Ovary (tissue), 9 donors: Measurements from ENCODE around the gene NR3C2. TPM values are rescaled to one million over a fixed set of nuclear protein-coding genes. Genes with fewer than 3 reads are reported as not detected.

Experiments used
- DNase-seq, 5 donors: peaks; one replicate each; pipeline ENCODE4 v3.0.0-alpha.2; 2019 to 2020
- H3K27ac ChIP-seq, 2 donors: fragments of 200-600 bp; one replicate each; pipeline versions ENCODE4 v1.5.1 to v1.8.0; 2019 to 2022
- H3K27me3 ChIP-seq: fragments of 200-600 bp; one replicate; pipeline ENCODE4 v1.8.0; 2022
- H3K36me3 ChIP-seq: fragments of 200-600 bp; sonication (generic); one replicate; pipeline ENCODE4 v1.5.1; 2019
- H3K4me1 ChIP-seq: one replicate; pipeline ENCODE4 v1.8.1; 2013; ENCODE audit warnings: mild to moderate bottlenecking, moderate library complexity; ENCODE audit not compliant: insufficient read depth
- H3K4me3 ChIP-seq: fragments of 200-600 bp; sonication (generic); one replicate; pipeline ENCODE4 v1.5.1; 2017
- H3K9me3 ChIP-seq, 2 donors: fragments of 200-600 bp in 1 of 2; sonication (generic) in 1 of 2; one replicate each; pipeline versions ENCODE4 v1.5.1 to v1.8.1; 2013 to 2019; ENCODE audit warnings: mild to moderate bottlenecking in 1 of 2, moderate library complexity in 1 of 2
- EP300 ChIP-seq: sonication (generic); formaldehyde crosslinking; IDR thresholded peaks from one replicate; pipeline ENCODE4 v1.6.1; 2017; ENCODE audit warnings: antibody characterized with exemption
- POLR2A ChIP-seq: fragments of 450-650 bp; IDR thresholded peaks from one replicate; pipeline ENCODE4 v1.6.1; 2017; ENCODE audit warnings: antibody characterized with exemption, mild to moderate bottlenecking, moderate library complexity
- WGBS, 3 donors: extraction: QIAGEN DNeasy Blood & Tissue Kit in 1 of 3; methylation state at CpG; one replicate each; pipeline versions ENCODE4 v1.1.5 to v1.1.7; 2013 to 2017; 5-methylcytosine and 5-hydroxymethylcytosine counted together
- intact Hi-C, 4 donors: fragments of 100-400 bp; cut with DNase I; formaldehyde crosslinking; loops; one replicate each; pipeline versions ENCODE4 v1.11.0 to v1.15.1; 2022 to 2023
- polyA plus RNA-seq, 2 donors: library from polyadenylated mRNA; stranded (reverse); fragments of 200-250 nt in 1 of 2; fragments of 350-450 nt in 1 of 2; fragmentation: Illumina TruSeq in 1 of 2; extraction: RNeasy Lipid Tissue Mini Kit (QIAGEN cat#74804) in 1 of 2; gene quantifications; one replicate each; pipeline ENCODE4 v1.2.3, GENCODE V29; 2013 to 2014
- total RNA-seq, 7 donors: library from RNA; depleted of rRNA in 2 of 7; stranded (reverse); fragments of >200 nt in 2 of 7; fragmentation: NEBNext Ultra II Directional in 3 of 7; extraction: Animal tissue kit (Norgen Biotek cat#: 25700) in 3 of 7; gene quantifications; one replicate each; pipeline versions ENCODE4 v1.1.0 to v1.2.4, GENCODE V29; 2016 to 2023
- TF ChIP-seq, protein P1 (sequence below), 3 donors: fragments of 450-650 bp in 2 of 3; fragments of 200-600 bp in 1 of 3; IDR thresholded peaks; one replicate each; pipeline versions ENCODE4 v1.5.1 to v1.8.0; 2016 to 2022; ENCODE audit warnings: antibody characterized with exemption in 3 of 3, mild to moderate bottlenecking in 1 of 3
- donor health status: DM: no; HTN: no; CAD: no; lungs with moderate emphysema.
- donor health status: DM: no; HTN: no; CAD: no.
- donor health status: Bipolar disorder and iron deficiency.
- donor health status: DM: yes; HTN: yes; CAD: no.
- donor health status: DM: no; HTN: no; CAD: no.
- donor health status: DM: yes; HTN: yes; CAD: no.

NR3C2 gene
- total and polyA plus RNA-seq, 9 donors = 6.8 to 37.5 (median 22.9) TPM

DNA sequence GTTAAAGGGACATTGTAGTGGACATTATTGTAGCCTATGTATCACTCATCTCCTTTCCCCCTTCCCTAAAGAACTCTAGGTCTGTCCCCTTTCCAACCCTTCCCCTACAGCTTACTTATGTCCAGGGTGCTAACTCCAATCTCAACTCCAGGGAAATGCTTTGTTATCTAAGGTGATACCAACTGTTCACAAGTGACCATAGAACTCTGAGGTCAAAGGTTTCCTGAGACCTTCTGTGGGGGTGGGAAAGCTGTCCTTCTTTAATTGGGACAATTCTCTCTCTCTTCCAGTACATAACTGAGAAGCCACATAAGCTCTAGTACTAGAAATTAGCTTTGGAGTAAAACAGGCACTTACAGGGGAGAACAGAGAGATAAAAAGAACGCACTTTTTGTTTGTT is 212.4 kb downstream of the NR3C2 start:
- Histone ChIP-seq H3K36me3 (no peaks in the 10 kb centered on the region), H3K27me3 (no peaks in the 10 kb centered on the region), H3K9me3 (no peaks in the 10 kb centered on the region), H3K27ac (no peak overlapping the region), H3K4me1 (no peaks in the 10 kb centered on the region), H3K4me3 (no peak overlapping the region)
- DNase-seq = no peak
- TF ChIP-seq, protein P1, sequence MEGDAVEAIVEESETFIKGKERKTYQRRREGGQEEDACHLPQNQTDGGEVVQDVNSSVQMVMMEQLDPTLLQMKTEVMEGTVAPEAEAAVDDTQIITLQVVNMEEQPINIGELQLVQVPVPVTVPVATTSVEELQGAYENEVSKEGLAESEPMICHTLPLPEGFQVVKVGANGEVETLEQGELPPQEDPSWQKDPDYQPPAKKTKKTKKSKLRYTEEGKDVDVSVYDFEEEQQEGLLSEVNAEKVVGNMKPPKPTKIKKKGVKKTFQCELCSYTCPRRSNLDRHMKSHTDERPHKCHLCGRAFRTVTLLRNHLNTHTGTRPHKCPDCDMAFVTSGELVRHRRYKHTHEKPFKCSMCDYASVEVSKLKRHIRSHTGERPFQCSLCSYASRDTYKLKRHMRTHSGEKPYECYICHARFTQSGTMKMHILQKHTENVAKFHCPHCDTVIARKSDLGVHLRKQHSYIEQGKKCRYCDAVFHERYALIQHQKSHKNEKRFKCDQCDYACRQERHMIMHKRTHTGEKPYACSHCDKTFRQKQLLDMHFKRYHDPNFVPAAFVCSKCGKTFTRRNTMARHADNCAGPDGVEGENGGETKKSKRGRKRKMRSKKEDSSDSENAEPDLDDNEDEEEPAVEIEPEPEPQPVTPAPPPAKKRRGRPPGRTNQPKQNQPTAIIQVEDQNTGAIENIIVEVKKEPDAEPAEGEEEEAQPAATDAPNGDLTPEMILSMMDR (IDR thresholded peaks at IDR 0.05) = no peak
- no peak for TF ChIP-seq POLR2A
- no peak for TF ChIP-seq EP300
- intact Hi-C loops = no loop called here
- 70 to 90% (median 80%) methylated on average over 1 of the region's 1 CpG for whole genome bisulfite sequencing, 3 donors

DNA sequence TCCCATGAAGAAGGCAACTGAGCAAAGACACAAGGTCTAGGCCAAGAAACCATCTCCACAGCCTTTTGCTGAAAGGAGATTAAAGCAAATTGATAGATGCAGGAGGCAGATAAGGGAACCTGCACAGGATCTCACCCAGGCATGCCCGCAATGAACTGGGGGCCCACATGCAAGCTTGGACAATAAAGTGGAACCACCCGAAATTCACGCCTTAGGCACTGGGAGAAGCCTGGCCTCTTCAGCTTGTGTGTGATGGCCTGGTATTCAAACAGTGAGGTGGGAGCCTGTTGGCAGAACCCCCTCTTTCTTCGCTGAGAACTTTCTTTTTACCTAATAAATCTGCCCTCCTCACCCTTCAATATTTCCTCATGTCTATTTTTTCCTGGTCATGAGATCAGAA is 213.2 kb downstream of the NR3C2 start:
- WGBS, 3 donors = 95 to 96% (median 96%) methylated on average over 4 of the region's 4 CpGs
- no peaks in the 10 kb centered on the region for H3K36me3 ChIP-seq
- no peaks in the 10 kb centered on the region for H3K27me3 ChIP-seq
- intact Hi-C loops = no loop called here
- no peaks in the 10 kb centered on the region for H3K4me1 ChIP-seq
- no peak overlapping the region for H3K4me3 ChIP-seq
- TF ChIP-seq POLR2A = no peak
- TF ChIP-seq, protein P1 (IDR thresholded peaks at IDR 0.05) = no peak
- no peak for TF ChIP-seq EP300
- DNase-seq = no peak
- H3K9me3 ChIP-seq = no peaks in the 10 kb centered on the region
- H3K27ac ChIP-seq = no peak overlapping the region

DNA sequence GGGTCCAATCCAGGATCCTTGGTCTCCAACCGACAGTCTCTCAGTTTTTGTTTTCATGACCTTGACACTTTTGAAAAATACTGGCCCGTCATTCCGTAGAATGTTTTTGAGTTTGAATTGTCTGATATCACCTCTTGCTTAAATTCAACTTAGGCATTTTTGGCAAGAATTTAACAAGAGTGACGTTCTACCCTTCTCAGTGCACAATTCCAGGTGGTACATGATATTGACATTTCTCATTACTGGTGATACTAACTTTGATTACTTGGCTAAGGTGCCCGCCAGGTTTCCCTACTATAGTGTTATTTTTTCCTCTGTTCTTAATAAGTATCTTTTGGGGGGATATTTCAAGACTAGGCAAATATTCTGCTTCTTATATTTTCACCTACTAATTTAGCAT is 215.1 kb downstream of the NR3C2 start:
- WGBS, 3 donors = 50 to 77% (median 55%) methylated on average over 5 of the region's 5 CpGs
- TF ChIP-seq EP300 = no peak
- no peak for TF ChIP-seq POLR2A
- TF ChIP-seq, protein P1 (IDR thresholded peaks at IDR 0.05) = no peak
- intact Hi-C loops = no loop called here

DNA sequence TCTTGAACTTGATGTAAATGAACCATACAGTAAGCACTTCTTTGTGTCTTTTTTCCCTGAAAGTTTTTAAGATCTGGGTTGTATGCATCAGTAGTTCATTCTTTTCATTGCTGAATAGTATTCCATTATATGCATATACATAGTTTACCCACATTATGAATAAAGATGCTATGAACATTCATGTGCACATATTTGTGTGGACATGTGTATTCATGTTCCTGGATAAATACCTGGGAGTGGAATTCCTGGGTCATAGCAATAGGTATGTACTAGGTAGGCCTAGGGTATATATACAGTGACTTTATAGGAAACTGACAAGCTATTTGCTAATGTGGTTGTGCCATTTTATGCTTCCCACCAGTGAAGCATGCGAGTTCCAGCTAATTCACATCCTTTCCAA is 215.9 kb downstream of the NR3C2 start:
- TF ChIP-seq EP300 (no peak), POLR2A (no peak)
- TF ChIP-seq, protein P1 (IDR thresholded peaks at IDR 0.05) = no peak
- Histone ChIP-seq H3K27me3 (no peaks in the 10 kb centered on the region), H3K27ac (no peak overlapping the region), H3K4me3 (no peak overlapping the region), H3K4me1 (no peaks in the 10 kb centered on the region), H3K9me3 (no peaks in the 10 kb centered on the region), H3K36me3 (no peaks in the 10 kb centered on the region)
- WGBS, 3 donors = 97 to 100% (median 100%) methylated on average over 1 of the region's 1 CpG
- intact Hi-C loops = no loop called here
- DNase-seq = no peak

More for the DNA sequence above, 215.1 kb downstream of the NR3C2 start:
- Histone ChIP-seq H3K4me3 (no peak overlapping the region), H3K27ac (no peak overlapping the region), H3K27me3 (no peaks in the 10 kb centered on the region), H3K36me3 (no peaks in the 10 kb centered on the region), H3K9me3 (no peaks in the 10 kb centered on the region), H3K4me1 (no peaks in the 10 kb centered on the region)
- no peak for DNase-seq

DNA sequence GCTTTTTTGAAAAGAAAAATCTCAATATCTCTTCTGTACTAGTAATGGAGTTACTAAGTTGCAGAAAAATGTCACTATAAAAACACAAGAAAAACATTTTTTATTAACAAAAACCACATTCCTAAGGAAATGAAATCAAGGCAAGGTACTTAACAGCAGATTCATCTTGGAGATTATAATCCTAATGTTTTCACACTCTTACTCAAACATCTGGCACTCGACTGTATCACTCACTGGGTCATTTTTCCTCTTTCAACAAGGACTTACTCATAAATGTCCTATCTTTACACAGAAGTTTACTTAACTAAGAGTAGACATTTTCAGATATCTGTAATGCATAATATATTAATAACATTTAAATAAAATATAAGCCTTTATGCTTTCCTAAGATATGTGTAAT is 216.6 kb downstream of the NR3C2 start:
- Histone ChIP-seq H3K4me1 (no peaks in the 10 kb centered on the region), H3K36me3 (no peaks in the 10 kb centered on the region), H3K27me3 (no peaks in the 10 kb centered on the region), H3K27ac (no peak overlapping the region), H3K9me3 (no peaks in the 10 kb centered on the region), H3K4me3 (no peak overlapping the region)
- WGBS, 3 donors = 66 to 84% (median 82%) methylated on average over 1 of the region's 1 CpG
- TF ChIP-seq, protein P1 (IDR thresholded peaks at IDR 0.05) = no peak
- TF ChIP-seq EP300 = no peak
- TF ChIP-seq POLR2A = no peak
- no peak for DNase-seq
- intact Hi-C loops = no loop called here
